Suprapubic skin (tissue), 4 donors: Measurements from ENCODE around the gene EIF1AD.

ENCODE experiments used
- CTCF ChIP-seq, 2 donors: fragments of 200-600 bp in 1 of 2; fragments of 450-650 bp in 1 of 2; sonication (generic) in 1 of 2; IDR thresholded peaks; one replicate each; pipeline ENCODE4 v1.5.1; 2016 to 2019; ENCODE audit warnings: antibody characterized with exemption in 2 of 2, mild to moderate bottlenecking in 1 of 2, moderate library complexity in 1 of 2
- EP300 ChIP-seq: sonication (generic); formaldehyde crosslinking; IDR thresholded peaks from one replicate; pipeline ENCODE4 v1.6.1; 2017; ENCODE audit warnings: antibody characterized with exemption
- POLR2A ChIP-seq, 2 donors: fragments of 450-650 bp; IDR thresholded peaks; one replicate each; pipeline ENCODE4 v1.6.1; 2017; ENCODE audit warnings: antibody characterized with exemption in 2 of 2, mild to moderate bottlenecking in 2 of 2, moderate library complexity in 2 of 2
- POLR2AphosphoS5 ChIP-seq, 3 donors: sonication (generic); formaldehyde crosslinking; IDR thresholded peaks; one replicate each; pipeline ENCODE4 v1.6.1; 2017; ENCODE audit warnings: antibody characterized with exemption in 3 of 3

- TF ChIP-seq CTCF (IDR thresholded peaks at IDR 0.05) = no peak
- no peak for TF ChIP-seq POLR2AphosphoS5 (IDR thresholded peaks at IDR 0.05)
- TF ChIP-seq POLR2A (IDR thresholded peaks at IDR 0.05) = no peak
- no peak for TF ChIP-seq EP300
These were observed 49.9 kb downstream of the EIF1AD start for GRCh38 chr11:65952052-65952521.
